ENCODE data around the gene ADGRL3.

The ADGRL3 gene

GRCh38 chr4:61245069-61245714 lies 45.1 kb downstream of the ADGRL3 start:
- Histone ChIP-seq H3K9me2 (ENCODE audit: low read depth, low read length) (no peaks in the 10 kb centered on the region), H3K79me2 (ENCODE audit: insufficient read depth, low read length) (no peaks in the 10 kb centered on the region), H2AFZ (ENCODE audit: low read length) (no peak overlapping the region)

GRCh38 chr4:61246034-61246433 lies 45.9 kb downstream of the ADGRL3 start:
- Histone ChIP-seq H3K27ac (ENCODE audit: low read depth, low read length, poor library complexity, severe bottlenecking) (no peak overlapping the region), H3K9me3 (ENCODE audit: low read length) (no peaks in the 10 kb centered on the region), H3K4me2 (ENCODE audit: low read length) (no peak overlapping the region), H3K79me2 (ENCODE audit: insufficient read depth, low read length) (no peaks in the 10 kb centered on the region), H3K4me1 (ENCODE audit: insufficient read depth, low read length, severe bottlenecking) (no peaks in the 10 kb centered on the region), H4K20me1 (ENCODE audit: insufficient read depth, low read length) (no peaks in the 10 kb centered on the region), H2AFZ (ENCODE audit: low read length) (no peak overlapping the region), H3K4me3 (ENCODE audit: low read depth, low read length, poor library complexity, severe bottlenecking) (no peak overlapping the region), H3K9me2 (ENCODE audit: low read depth, low read length) (no peaks in the 10 kb centered on the region), H3K27me3 (ENCODE audit: insufficient read depth, low read length) (no peaks in the 10 kb centered on the region), H3K9ac (ENCODE audit: low read length) (no peak overlapping the region), H3F3A (ENCODE audit: insufficient read depth, low read length) (no peaks in the 10 kb centered on the region), H3K36me3 (ENCODE audit: insufficient read depth, low read length) (no peaks in the 10 kb centered on the region)
- TF ChIP-seq EZH2 (IDR thresholded peaks at IDR 0.05; ENCODE audit: borderline replicate concordance, low read length) (no peak), CTCF (IDR thresholded peaks at IDR 0.05; ENCODE audit: low read length) (no peak)

More at GRCh38 chr4:61245069-61245714, 45.1 kb downstream of the ADGRL3 start:
- H3K27me3 ChIP-seq (ENCODE audit: insufficient read depth, low read length), result no peaks in the 10 kb centered on the region
- H3K9me3 ChIP-seq (ENCODE audit: low read length), result no peaks in the 10 kb centered on the region
- H3K4me1 ChIP-seq (ENCODE audit: insufficient read depth, low read length, severe bottlenecking), result no peaks in the 10 kb centered on the region
- no peak overlapping the region for H3K4me3 ChIP-seq (ENCODE audit: low read depth, low read length, poor library complexity, severe bottlenecking)
- no peak overlapping the region for H3K9ac ChIP-seq (ENCODE audit: low read length)
- H3F3A ChIP-seq (ENCODE audit: insufficient read depth, low read length), result no peaks in the 10 kb centered on the region
- H3K4me2 ChIP-seq (ENCODE audit: low read length), result no peak overlapping the region
- TF ChIP-seq EZH2 (IDR thresholded peaks at IDR 0.05; ENCODE audit: borderline replicate concordance, low read length) (no peak), CTCF (IDR thresholded peaks at IDR 0.05; ENCODE audit: low read length) (no peak)
- no peaks in the 10 kb centered on the region for H3K36me3 ChIP-seq (ENCODE audit: insufficient read depth, low read length)
- H4K20me1 ChIP-seq (ENCODE audit: insufficient read depth, low read length), result no peaks in the 10 kb centered on the region
- no peak overlapping the region for H3K27ac ChIP-seq (ENCODE audit: low read depth, low read length, poor library complexity, severe bottlenecking)

- H4K20me1 ChIP-seq (ENCODE audit: insufficient read depth, low read length), result no peaks in the 10 kb centered on the region
- H3K27ac ChIP-seq (ENCODE audit: low read depth, low read length, poor library complexity, severe bottlenecking), result no peak overlapping the region
- TF ChIP-seq EZH2 (IDR thresholded peaks at IDR 0.05; ENCODE audit: borderline replicate concordance, low read length), result no peak
- no peak for TF ChIP-seq CTCF (IDR thresholded peaks at IDR 0.05; ENCODE audit: low read length)
- H3K4me2 ChIP-seq (ENCODE audit: low read length), result no peak overlapping the region
- H3K9me2 ChIP-seq (ENCODE audit: low read depth, low read length), result no peaks in the 10 kb centered on the region
- no peaks in the 10 kb centered on the region for H3K27me3 ChIP-seq (ENCODE audit: insufficient read depth, low read length)
- no peak overlapping the region for H2AFZ ChIP-seq (ENCODE audit: low read length)
- no peaks in the 10 kb centered on the region for H3K9me3 ChIP-seq (ENCODE audit: low read length)
- H3K4me3 ChIP-seq (ENCODE audit: low read depth, low read length, poor library complexity, severe bottlenecking), result no peak overlapping the region
- no peaks in the 10 kb centered on the region for H3K4me1 ChIP-seq (ENCODE audit: insufficient read depth, low read length, severe bottlenecking)
- H3K9ac ChIP-seq (ENCODE audit: low read length), result no peak overlapping the region
- no peaks in the 10 kb centered on the region for H3F3A ChIP-seq (ENCODE audit: insufficient read depth, low read length)
- H3K79me2 ChIP-seq (ENCODE audit: insufficient read depth, low read length), result no peaks in the 10 kb centered on the region
- H3K36me3 ChIP-seq (ENCODE audit: insufficient read depth, low read length), result no peaks in the 10 kb centered on the region
Measured at GRCh38 chr4:61248705-61249104, 48.6 kb downstream of the ADGRL3 start.

Data from OCI-LY1 (cell line).